NCI-H2196 (cell line): Measurements from ENCODE around the gene SYT15B.
"Not testable (repeated sequence)": the region's sequence is repeated elsewhere in the genome, so short reads cannot be mapped to it uniquely, and the experiment has no call there.

Experiments used
- DNase-seq: peaks from one replicate; lab custom pipeline; 2025; ENCODE audit not compliant: unreplicated experiment; lab: John Stamatoyannopoulos, UW

Gene SYT15B

GRCh38 chr10:47730911-47731310, 32.5 kb downstream of the SYT15B start:
- not testable (repeated sequence) for DNase-seq

- not testable (repeated sequence) for DNase-seq
These were observed 37.7 kb downstream of the SYT15B start for GRCh38 chr10:47725740-47726139.

DNA sequence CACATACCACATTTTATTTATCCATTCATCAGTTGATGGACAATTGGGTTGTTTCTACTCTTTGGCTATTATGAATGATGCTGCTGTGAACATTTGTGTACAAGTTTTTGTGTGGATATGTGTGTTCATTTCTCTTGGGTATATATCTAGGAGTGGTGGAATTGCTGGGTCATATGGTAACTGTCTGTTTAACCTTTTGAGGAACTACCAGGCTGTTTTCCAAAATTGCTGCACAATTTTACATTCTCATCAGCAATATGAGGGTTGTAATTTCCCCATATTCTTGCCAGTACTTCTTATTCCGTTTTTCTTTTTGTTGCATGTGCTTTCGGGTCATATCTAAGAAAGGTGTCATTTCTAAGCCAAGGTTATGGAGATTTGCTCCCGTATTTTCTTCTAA, 38.3 kb downstream of the SYT15B start:
- DNase-seq = not testable (repeated sequence)

- DNase-seq = not testable (repeated sequence)
These were observed 39.3 kb downstream of the SYT15B start for GRCh38 chr10:47724119-47724518.

DNA sequence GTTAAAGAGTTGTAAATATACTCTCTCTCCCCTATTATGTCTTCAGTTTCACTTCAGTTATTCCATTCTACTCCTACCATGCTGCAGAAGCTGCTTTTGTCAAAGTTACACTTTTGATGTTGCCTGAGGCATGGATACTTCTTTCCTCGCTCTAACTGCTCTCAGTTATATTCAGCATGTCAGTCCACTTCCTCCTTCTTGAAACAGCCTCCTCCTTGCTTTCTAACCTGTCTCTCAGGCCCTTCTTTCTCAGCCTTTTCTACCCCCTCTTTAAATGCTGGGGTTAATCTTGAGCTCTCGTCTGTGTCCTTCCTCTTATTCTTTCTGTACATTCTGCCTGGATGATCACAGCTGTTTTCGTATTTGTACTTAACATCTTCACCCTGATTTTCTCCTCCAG, 40.0 kb downstream of the SYT15B start:
- not testable (repeated sequence) for DNase-seq

DNA sequence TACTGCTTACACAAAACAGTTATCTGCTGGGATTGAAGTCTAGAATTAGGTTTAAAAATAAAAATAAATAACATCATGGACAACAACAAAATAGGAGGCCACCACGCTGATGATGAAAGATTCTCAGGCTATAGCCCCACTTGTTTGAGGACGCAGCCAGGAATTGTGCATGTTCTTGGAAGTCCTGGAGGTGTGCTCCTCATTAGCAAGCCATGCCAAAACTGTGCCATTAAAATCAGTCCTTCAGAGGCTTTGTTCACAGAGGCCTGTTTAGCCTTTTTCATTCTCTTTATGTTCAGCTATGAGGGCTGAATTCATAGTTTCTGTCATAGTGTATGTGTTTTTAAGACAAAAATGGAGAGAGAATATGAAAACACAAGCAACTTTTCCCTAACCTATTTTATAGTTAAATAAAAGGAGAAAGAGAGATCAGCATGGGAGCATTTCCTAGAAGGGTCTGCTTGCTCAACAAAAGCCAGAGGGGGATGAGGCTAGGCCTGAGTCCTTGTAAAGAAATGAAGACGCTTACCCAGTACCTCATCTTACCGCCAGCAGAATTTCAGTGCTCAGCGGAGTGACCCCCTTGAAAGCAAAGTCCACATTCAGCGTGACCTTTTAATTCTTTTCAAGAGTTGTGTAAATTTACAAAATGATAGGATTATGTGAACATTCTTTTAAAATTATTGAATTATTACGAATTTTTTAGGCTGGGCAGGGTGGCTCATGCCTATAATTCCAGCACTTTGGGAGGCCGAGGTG, 46.2 kb downstream of the SYT15B start:
- DNase-seq = not testable (repeated sequence)
